GM18951 (cell line): Measurements from ENCODE around the gene PLIN3.
"Not testable (repeated sequence)": the region's sequence is repeated elsewhere in the genome, so short reads cannot be mapped to it uniquely, and the experiment has no call there.

Experiments
- POLR2A ChIP-seq: IDR thresholded peaks from 4 replicates; pipeline ENCODE4 v1.6.1; 2011; ENCODE audit warnings: mild to moderate bottlenecking; ENCODE audit not compliant: insufficient read length, insufficient read depth; ENCODE audit errors: extremely low read depth
- in situ Hi-C: fragments of 300-500 bp; cut with MboI; formaldehyde crosslinking; loops from one replicate; pipeline ENCODE4 v1.12.0; 2022; ENCODE audit warnings: low sequenced_read_pairs, mixed read lengths, inconsistent platforms; ENCODE audit not compliant: unreplicated experiment

Gene PLIN3

DNA sequence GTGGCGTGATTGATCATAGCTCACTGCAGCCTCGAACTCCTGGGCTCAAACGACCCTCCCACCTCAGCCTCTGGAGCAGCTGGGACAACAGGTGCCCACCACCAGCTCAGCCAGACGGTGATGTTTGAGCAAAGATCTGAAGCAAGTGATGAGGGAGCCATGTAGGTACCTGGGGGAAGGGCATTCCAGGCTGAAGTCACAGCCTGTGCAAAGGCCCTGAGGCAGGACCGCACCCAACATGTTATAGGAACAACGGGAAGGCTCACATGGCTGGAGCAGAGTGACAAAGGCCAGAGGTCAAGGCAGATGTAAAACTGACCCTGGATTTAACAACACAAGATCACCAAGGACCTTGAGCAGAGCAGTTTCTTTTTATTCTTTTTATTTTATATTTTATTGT lies 61.1 kb downstream of the PLIN3 start:
- in situ Hi-C loops, result loop anchor here (10.0 kb wide), 1 partner anchor 48 kb away; no protein-coding TSS in a partner anchor
- no peak for TF ChIP-seq POLR2A

DNA sequence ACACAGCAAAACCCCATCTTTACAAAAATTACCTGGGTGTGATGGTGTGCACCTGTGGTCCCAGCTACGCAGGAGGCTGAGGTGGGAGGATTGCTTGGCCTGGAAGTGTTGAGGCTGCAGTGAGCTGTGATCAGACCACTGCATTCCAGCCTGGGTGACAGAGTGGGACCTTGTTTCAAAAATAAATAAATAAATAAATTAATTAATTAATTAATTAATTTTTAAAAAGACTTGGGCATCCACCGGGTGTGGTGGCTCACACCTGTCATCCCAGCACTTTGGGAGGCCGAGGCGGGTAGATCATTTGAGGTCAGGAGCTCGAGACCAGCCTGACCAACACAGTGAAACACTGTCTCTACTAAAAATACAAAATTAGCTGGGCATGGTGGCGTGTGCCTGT lies 62.3 kb downstream of the PLIN3 start:
- in situ Hi-C loops, result loop anchor here (10.0 kb wide), 1 partner anchor 50 kb away; no protein-coding TSS in a partner anchor

DNA sequence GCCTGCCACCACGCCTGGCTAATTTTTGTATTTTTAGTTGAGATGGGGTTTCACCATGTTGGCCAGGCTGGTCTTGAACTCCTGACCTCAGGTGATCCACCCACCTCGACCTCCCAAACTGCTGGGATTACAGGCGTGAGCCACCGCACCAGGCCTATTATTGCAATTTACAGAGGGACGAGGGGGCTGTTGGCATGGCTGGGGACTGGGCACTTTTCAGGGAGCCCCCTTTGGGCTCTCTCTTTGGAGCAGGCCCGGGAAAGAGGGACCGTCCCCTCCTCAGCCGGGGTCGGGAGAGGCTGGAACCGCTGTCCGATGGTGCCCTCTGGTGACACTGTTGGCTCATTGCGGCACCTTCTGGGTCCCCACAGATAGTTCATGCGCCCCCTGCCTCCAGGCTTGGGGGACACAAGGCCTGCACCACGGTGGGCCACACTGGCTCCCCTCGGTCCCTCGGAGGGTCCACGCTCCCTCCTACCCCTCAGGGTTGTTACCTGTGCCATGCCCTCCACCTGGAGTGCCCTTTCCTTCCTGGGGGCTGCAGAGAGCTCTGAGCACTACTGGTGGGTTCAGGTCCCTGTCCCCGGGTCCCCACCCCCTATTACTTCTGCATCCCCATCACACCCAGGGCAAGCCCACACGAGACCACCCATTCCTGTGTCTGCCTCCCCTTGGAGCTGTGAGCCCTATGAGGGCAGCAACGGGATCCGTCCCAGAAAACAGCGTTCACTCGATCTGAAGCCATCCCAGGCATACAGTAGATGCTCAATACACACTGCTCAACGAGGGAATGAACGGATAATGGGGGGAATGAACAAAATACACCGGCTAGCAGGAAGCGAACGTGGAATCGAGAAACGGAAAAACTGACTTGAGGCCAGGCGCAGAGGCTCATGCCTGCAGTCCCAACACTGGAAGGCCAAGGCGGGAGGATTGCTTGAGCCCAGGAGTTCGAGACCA lies 63.5 kb downstream of the PLIN3 start:
- in situ Hi-C loops, result loop anchor here (10.0 kb wide), 1 partner anchor 51 kb away; no protein-coding TSS in a partner anchor
- TF ChIP-seq POLR2A, result no peak

DNA sequence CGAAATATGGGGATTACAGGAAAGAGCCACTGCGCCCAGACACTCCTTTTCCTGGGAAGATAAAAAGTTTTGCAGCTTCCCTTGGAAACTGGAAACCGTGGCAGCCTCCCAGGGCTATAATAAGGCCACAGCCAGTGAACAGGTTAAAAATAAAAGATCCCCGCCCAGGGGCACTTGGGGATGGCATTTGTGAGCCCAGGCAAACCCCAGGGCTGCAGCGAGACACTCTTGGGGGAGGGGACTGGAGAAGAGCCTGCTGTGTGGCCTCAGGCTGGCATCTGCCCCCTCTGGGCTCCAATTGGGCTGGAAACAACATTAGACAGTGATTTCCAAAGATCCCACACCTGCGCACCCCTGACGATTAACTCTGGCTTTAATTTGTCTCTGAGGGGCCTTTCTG lies 64.8 kb downstream of the PLIN3 start:
- in situ Hi-C loops, result loop anchor here (10.0 kb wide), 1 partner anchor 52 kb away; no protein-coding TSS in a partner anchor
- no peak for TF ChIP-seq POLR2A

DNA sequence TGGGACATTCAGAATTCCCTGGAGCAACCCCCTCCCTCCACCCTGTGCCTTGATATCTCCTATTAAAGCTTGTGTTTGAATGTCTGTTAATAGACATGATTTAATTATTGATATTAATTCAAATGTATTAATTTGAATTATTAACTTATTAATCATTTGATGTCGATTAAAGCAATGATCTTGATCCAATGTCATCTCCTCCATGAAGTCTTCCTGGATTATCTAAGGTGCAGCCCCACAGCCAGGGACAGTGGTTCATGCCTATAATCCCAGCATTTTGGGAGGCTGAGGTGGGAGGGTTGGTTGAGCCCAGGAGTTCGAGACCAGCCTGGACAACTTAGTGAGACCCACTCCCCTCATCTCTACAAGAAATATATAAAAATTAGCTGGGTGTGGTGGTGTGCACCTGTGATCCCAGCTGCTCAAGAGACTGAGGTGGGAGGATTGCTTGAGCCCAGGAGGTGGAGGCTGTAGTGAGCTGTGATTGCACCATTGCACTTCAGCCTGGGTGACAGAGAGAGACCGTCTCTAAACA lies 66.3 kb downstream of the PLIN3 start:
- TF ChIP-seq POLR2A, result no peak
- in situ Hi-C loops, result loop anchor here (10.0 kb wide), 1 partner anchor 54 kb away; no protein-coding TSS in a partner anchor

DNA sequence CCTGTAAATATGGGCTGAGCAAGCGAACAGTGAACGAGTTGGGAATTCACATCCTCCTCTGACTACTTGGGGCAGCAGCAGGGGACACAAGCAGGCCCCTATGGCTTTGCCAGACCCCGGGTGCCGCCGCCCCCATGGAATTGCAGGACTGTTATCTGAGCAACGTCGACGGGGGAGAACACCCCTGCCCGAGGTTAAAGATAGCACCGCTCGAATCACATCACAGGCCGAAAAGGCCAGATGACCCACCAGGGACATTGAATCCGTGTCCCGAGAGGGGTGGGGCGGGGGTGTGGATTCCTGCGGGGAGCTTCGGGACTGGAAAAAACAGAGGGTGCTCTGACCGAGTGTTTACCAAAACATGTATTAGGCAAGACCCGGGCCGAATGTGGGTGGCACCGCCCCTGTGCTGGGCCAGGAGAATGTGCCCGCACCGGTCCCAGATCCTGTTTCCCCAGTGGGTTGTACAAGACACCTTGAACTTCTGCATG lies 66.8 kb downstream of the PLIN3 start:
- in situ Hi-C loops, result loop anchor here (10.0 kb wide), 1 partner anchor 54 kb away; no protein-coding TSS in a partner anchor

DNA sequence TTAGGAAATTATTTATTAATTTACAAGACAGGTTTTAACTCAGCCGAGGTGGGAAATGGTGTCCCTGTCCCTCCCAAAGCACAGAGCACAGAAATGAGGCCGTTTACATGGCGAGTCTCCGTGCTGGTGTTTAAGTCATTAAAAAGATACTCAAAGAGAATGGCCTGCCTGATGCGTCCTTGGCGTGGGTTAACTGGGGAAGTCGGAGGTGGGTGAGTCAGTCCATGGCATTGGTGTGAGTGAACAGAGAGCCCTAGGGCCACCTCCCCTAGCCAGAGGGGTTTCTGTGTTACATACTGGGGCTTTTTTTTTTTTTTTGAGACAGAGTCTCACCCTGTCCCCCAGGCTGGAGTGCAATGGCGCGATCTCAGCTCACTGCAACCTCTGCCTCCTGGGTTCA lies 72.1 kb downstream of the PLIN3 start:
- in situ Hi-C loops, result no loop called here
- TF ChIP-seq POLR2A, result no peak

More for the DNA sequence above, 66.8 kb downstream of the PLIN3 start:
- no peak for TF ChIP-seq POLR2A

DNA sequence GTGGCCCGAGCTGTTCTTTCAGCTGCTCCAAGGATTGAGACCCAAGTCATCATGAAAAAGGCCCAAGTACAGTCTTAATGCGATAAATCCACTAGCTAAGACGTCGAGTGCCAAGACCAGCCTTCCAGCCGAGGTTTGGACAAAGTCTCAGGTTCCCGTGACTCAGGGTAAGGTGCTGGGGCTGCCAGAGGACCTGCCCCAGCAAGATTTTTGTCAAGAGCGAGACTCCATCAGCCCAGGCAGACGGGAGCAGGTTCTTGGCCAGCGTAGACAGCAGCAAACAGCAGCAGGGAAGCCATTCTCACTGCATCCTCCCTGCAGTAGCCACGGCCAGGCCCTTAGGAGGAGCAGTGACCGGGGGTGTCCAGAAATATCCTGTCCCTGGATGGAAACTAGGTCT lies 72.5 kb downstream of the PLIN3 start:
- in situ Hi-C loops, result no loop called here
- TF ChIP-seq POLR2A, result no peak

DNA sequence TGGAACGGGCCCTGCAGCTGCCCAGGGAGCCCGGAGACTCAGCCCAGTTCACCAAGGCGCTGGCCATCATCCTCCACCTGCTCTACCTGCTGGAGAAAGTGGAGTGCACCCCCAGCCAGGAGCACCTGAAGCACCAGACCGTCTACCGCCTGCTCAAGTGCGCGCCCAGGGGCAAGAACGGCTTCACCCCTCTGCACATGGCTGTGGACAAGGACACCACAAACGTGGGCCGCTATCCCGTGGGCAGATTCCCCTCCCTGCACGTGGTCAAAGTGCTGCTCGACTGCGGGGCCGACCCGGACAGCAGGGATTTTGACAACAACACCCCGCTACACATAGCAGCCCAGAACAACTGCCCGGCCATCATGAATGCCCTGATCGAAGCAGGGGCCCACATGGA lies 74.2 kb downstream of the PLIN3 start:
- in situ Hi-C loops, result not testable (repeated sequence)

DNA sequence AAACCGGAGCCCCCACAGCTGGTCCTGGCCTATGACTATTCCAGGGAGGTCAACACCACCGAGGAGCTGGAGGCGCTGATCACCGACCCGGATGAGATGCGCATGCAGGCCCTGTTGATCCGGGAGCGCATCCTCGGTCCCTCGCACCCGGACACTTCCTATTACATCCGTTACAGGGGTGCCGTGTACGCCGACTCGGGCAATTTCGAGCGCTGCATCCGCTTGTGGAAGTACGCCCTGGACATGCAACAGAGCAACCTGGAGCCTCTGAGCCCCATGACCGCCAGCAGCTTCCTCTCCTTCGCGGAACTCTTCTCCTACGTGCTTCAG lies 74.6 kb downstream of the PLIN3 start:
- in situ Hi-C loops, result not testable (repeated sequence)

DNA sequence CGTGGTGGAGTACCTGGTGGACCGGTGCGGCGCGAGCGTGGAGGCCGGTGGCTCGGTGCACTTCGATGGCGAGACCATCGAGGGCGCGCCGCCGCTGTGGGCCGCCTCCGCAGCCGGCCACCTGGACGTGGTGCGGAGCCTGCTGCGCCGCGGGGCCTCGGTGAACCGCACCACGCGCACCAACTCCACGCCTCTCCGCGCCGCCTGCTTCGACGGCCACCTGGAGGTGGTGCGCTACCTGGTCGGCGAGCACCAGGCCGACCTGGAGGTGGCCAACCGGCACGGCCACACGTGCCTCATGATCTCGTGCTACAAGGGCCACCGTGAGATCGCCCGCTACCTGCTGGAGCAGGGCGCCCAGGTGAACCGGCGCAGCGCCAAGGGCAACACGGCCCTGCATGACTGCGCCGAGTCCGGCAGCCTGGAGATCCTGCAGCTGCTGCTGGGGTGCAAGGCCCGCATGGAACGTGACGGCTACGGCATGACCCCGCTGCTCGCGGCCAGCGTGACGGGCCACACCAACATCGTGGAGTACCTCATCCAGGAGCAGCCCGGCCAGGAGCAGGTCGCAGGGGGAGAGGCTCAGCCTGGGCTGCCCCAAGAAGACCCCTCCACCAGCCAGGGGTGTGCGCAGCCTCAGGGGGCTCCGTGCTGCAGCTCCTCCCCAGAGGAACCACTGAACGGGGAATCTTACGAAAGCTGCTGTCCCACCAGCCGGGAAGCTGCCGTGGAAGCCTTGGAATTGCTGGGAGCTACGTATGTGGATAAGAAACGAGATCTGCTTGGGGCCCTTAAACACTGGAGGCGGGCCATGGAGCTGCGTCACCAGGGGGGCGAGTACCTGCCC lies 75.2 kb downstream of the PLIN3 start:
- in situ Hi-C loops, result not testable (repeated sequence)

DNA sequence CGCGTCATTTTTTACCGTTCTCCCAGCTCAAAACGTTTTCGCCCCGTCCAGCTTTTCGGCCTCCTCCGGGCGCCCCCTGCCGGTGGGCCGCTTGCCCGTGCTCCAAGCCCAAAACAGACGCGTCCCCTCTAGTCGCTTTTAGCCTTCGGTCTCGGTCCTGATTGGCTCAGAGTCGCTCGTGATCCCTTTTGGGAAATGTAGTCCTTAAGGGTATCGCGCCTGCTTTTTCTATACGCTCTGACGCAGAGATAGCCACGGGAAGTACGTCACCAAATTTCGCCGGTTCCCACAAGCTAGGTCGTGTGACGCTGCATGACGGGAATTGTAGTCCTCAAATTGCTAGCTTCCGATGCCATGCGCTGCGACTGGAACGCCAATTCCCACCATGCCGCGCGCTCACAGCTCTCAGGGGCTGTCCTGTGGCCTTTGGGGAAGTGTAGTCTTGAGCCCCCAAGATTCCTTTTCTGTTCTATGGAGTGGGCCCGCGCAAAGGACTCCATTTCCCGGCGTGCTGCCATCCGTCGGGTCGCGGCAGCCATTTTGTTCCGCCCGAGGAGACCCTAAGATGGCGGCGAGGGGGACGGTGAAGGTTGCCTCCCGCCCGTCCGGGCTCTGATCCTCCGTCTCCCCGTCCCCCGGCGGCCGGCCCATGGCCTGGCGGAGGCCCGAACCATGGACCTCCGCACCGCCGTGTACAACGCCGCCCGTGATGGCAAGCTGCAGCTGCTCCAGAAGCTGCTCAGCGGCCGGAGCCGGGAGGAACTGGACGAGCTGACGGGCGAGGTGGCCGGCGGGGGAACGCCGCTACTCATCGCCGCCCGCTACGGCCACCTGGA lies 76.1 kb downstream of the PLIN3 start, which contains the start of gene FEM1A:
FEM1A (plus strand) TSS at position 552 of the 836 bp plus-strand sequence; CDS start at position 673, 121 bp downstream.
- peak; percentile 77 for TF ChIP-seq POLR2A
- in situ Hi-C loops, result no loop called here
